Stimulated activated CD8-positive, alpha-beta memory T cell treated with anti-CD3 and anti-CD28 coated beads, Interleukin-15, amount 100 ng/mL, for 48 hours (primary cell): Measurements from ENCODE around the gene PDE12.

Source experiments
- DNase-seq, 2 donors: peaks; one replicate each; pipeline ENCODE4 v3.0.0-alpha.2; 2020; ENCODE audit warnings: low read depth in 2 of 2

The PDE12 gene

GRCh38 chr3:57555738-57556458 lies at the start of gene PDE12:
Gene PDE12, plus strand, starts transcription at chr3:57556274. Its CDS starts 106 bp downstream, at chr3:57556380.
- DNase-seq = peak; percentile 70 to 75

GRCh38 chr3:57512166-57512565 lies 43.9 kb upstream of the PDE12 start:
- DNase-seq = no peak

- no peak for DNase-seq
Measured at GRCh38 chr3:57518276-57518915, 37.7 kb upstream of the PDE12 start.

- DNase-seq = no peak
Measured at GRCh38 chr3:57530071-57530608, 25.9 kb upstream of the PDE12 start.

GRCh38 chr3:57538465-57538864 lies 17.6 kb upstream of the PDE12 start:
- no peak for DNase-seq

- peak in 1 of 2 donors; percentile 8 for DNase-seq
Measured at GRCh38 chr3:57544181-57545125, 11.6 kb upstream of the PDE12 start, which contains the start of gene DNAH12. Gene DNAH12, minus strand, starts transcription at chr3:57544344. Its CDS starts 1,474 bp downstream, at chr3:57542870.

GRCh38 chr3:57545636-57546268 lies 10.3 kb upstream of the PDE12 start:
- no peak for DNase-seq

- DNase-seq = no peak
Measured at GRCh38 chr3:57546616-57547015, 9.5 kb upstream of the PDE12 start.

GRCh38 chr3:57555306-57555705 lies 768 bp upstream of the PDE12 start:
- no peak for DNase-seq

GRCh38 chr3:57556459-57557084 lies 498 bp downstream of the PDE12 start:
- peak in 1 of 2 donors; percentile 21 for DNase-seq

- DNase-seq = peak in 1 of 2 donors; percentile 35
Measured at GRCh38 chr3:57557085-57557537, 1.0 kb downstream of the PDE12 start.

GRCh38 chr3:57559526-57559925 lies 3.5 kb downstream of the PDE12 start:
- DNase-seq = no peak

- no peak for DNase-seq
Measured at GRCh38 chr3:57569859-57570450, 13.9 kb downstream of the PDE12 start.

GRCh38 chr3:57570878-57571277 lies 14.8 kb downstream of the PDE12 start:
- DNase-seq = no peak

GRCh38 chr3:57572096-57572495 lies 16.0 kb downstream of the PDE12 start:
- DNase-seq = no peak

- no peak for DNase-seq
Measured at GRCh38 chr3:57575966-57576626, 20.0 kb downstream of the PDE12 start.

GRCh38 chr3:57577801-57578200 lies 21.7 kb downstream of the PDE12 start:
- no peak for DNase-seq

GRCh38 chr3:57582474-57583168 lies 26.5 kb downstream of the PDE12 start:
- DNase-seq = no peak

- DNase-seq = no peak
Measured at GRCh38 chr3:57583544-57583943, 27.5 kb downstream of the PDE12 start.
